Thyroid gland (tissue), 4 donors: ENCODE data around the gene GAK.

Experiments
- POLR2A ChIP-seq, 2 donors: fragments of 450-650 bp; IDR thresholded peaks; one replicate each; pipeline ENCODE4 v1.6.1; 2017; ENCODE audit warnings: antibody characterized with exemption in 2 of 2, mild to moderate bottlenecking in 2 of 2, moderate library complexity in 1 of 2
- TF ChIP-seq, protein P1 (sequence below), 6 experiments: fragments of 200-600 bp in 3 of 6; fragments of 450-650 bp in 3 of 6; sonication (generic) in 3 of 6; IDR thresholded peaks; one replicate each; pipeline ENCODE4 v1.5.1; 2016 to 2019; ENCODE audit warnings: antibody characterized with exemption in 6 of 6, mild to moderate bottlenecking in 2 of 6, inconsistent platforms in 1 of 6, moderate library complexity in 1 of 6

- TF ChIP-seq POLR2A (IDR thresholded peaks at IDR 0.05): no peak
- TF ChIP-seq, protein P1, sequence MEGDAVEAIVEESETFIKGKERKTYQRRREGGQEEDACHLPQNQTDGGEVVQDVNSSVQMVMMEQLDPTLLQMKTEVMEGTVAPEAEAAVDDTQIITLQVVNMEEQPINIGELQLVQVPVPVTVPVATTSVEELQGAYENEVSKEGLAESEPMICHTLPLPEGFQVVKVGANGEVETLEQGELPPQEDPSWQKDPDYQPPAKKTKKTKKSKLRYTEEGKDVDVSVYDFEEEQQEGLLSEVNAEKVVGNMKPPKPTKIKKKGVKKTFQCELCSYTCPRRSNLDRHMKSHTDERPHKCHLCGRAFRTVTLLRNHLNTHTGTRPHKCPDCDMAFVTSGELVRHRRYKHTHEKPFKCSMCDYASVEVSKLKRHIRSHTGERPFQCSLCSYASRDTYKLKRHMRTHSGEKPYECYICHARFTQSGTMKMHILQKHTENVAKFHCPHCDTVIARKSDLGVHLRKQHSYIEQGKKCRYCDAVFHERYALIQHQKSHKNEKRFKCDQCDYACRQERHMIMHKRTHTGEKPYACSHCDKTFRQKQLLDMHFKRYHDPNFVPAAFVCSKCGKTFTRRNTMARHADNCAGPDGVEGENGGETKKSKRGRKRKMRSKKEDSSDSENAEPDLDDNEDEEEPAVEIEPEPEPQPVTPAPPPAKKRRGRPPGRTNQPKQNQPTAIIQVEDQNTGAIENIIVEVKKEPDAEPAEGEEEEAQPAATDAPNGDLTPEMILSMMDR (IDR thresholded peaks at IDR 0.05): no peak
These were observed 739 bp downstream of the GAK start for GRCh38 chr4:931194-931959.
